GM18508 (cell line): Measurements from ENCODE around the gene CYP21A2.
"Not testable (repeated sequence)": the region's sequence is repeated elsewhere in the genome, so short reads cannot be mapped to it uniquely, and the experiment has no call there.

Experiments used
- ATAC-seq: cut with Tn5 transposase; IDR thresholded peaks from one replicate; pipeline ENCODE4 v1.9.1; 2021; ENCODE audit warnings: moderate number of reproducible peaks; ENCODE audit not compliant: insufficient read depth, unreplicated experiment

The CYP21A2 gene

DNA sequence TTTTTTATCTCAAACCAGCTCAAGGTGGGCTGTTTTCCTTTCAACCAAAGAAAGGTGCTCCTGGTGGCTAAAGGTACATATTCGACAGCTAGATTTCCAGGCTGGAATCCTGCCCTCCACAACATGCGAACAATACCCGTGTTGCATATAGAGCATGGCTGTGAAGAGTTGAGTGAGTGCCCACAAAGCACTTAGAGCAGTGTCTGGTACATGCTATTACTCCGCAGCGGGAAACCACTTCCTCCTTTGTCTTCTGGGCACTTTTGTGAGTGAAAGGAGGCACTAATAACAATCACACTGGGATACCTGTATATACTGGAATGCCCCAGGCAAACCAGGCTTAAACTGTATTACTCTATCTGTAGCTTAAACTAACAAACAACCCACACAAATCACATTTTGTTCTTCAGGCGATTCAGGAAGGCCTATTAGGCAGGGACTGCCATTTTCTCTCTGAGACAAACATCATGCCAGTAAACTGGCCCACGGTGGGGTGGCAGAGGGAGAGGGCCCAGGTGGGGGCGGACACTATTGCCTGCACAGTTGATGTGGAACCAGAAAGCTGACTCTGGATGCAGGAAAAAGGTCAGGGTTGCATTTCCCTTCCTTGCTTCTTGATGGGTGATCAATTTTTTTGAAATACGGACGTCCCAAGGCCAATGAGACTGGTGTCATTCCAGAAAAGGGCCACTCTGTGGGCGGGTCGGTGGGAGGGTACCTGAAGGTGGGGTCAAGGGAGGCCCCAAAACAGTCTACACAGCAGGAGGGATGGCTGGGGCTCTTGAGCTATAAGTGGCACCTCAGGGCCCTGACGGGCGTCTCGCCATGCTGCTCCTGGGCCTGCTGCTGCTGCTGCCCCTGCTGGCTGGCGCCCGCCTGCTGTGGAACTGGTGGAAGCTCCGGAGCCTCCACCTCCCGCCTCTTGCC lies at the start of gene CYP21A2:
CYP21A2 (plus strand) TSS at position 818 of the 927 bp plus-strand sequence; CDS start at position 826, 8 bp downstream.
- ATAC-seq, result not testable (repeated sequence)

DNA sequence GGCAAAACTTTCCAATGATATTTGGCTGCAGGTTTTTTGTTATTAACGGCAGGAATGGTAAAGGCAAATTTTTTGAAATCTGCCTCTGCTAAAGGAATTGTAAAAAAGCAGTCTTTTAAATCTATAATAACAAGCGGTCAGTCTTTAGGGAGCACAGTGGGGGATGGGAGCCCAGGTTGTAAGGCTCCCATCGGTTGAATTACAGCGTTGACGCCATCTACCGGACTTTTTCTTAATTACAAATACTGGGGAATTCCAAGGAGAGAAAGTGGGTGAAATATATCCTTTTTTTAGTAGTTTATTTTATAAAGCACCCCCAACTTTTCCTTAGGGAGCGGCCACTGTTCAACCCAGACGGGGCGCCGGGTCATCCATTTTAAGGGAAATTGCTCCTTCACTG lies 48.9 kb upstream of the CYP21A2 start:
- ATAC-seq, result not testable (repeated sequence)

DNA sequence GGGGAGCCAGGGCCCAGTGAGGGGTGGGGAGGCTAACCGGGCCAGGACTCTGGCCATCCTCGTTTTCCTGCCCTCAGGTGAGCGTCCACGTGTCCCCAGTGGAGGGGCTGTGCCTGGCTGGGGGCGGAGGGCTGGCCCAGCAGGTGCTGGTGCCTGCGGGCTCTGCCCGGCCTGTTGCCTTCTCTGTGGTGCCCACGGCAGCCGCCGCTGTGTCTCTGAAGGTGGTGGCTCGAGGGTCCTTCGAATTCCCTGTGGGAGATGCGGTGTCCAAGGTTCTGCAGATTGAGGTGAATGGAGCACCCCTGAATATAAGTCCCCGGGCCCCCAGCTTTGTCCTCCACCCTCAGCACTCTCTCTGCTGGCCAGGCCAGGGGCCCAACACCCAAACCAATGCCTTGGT lies 43.8 kb upstream of the CYP21A2 start:
- ATAC-seq, result not testable (repeated sequence)

DNA sequence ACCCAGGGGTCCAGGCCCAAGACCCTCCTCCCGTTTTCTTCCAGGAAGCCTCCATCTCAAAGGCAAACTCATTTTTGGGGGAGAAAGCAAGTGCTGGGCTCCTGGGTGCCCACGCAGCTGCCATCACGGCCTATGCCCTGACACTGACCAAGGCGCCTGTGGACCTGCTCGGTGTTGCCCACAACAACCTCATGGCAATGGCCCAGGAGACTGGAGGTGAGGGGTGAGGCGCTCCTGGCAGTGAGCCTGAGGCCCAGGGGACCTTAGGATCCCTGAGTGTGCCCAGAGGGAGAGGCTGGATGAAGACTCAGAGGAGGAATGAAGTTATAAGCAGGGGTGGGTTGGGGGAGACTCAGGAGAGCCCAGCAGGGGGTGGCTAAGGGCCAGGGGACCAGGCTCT lies 41.8 kb upstream of the CYP21A2 start:
- ATAC-seq, result not testable (repeated sequence)

DNA sequence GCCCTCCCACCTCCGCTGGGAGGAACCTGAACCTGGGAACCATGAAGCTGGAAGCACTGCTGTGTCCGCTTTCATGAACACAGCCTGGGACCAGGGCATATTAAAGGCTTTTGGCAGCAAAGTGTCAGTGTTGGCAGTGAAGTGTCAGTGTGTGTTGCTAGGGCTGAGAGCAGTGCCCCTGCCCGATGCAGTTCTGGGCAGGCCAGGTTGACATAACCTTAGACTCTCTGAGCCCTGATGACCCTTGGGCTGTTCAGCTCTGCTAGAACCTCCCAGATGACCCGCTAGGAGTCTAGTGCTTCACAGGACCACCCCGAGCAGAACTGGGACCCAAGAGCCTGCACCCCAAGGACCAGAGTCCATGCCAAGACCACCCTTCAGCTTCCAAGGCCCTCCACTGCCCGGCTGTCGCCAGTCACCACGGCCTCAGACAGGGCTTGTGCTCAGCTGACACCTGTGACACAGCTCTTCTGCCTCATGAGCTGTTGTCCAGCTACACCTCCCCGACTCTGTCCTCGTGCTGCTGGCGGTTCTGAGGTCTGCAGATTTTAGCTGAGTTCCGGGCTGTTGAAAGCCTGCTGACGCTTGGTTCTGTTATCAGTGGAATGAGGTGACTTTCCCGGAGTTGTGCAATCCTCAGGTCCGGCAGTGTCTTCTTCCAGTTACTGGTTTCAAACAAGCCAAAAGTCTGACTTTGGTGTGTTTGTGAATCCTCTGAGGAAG lies 35.5 kb upstream of the CYP21A2 start:
- not testable (repeated sequence) for ATAC-seq

DNA sequence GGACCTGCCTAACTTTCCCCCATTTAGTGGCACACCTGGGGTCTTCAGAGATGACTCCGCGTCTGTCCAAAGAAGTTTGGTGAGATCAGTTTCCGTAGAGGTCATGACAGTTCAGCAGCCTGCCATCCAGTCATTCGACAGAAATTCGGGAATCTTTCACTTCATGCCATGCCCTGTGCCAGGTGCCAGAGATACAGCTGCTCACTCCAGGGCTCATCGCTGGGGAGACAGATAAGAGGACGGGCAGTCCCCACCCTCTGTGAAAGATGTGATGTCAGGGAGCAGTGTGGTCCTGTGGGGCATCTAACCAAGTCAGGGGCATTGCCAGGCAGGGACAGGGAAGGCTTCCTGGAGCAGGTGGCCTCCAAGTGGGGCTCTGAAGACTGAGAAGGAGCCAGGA lies 34.9 kb upstream of the CYP21A2 start:
- ATAC-seq, result not testable (repeated sequence)

DNA sequence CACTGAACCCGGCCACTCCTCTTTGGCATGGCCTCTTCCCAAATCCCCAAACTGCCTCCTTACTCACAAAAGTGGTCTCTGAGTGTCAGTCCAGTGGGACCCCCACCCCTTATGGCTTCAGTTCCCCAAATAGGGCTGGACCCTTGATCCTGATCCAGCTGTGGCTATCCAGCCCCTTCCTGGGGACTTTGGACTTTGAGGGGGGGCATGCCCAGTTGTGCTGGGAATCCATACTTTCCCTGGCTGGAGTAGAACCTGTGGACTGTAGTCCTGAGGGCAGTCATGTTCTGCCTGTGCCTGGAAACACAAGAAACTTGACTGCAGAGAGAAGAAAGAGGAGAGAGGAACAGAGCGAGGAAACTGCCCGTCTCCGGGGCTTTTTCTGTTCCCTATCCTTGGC lies 33.8 kb upstream of the CYP21A2 start:
- ATAC-seq, result not testable (repeated sequence)

DNA sequence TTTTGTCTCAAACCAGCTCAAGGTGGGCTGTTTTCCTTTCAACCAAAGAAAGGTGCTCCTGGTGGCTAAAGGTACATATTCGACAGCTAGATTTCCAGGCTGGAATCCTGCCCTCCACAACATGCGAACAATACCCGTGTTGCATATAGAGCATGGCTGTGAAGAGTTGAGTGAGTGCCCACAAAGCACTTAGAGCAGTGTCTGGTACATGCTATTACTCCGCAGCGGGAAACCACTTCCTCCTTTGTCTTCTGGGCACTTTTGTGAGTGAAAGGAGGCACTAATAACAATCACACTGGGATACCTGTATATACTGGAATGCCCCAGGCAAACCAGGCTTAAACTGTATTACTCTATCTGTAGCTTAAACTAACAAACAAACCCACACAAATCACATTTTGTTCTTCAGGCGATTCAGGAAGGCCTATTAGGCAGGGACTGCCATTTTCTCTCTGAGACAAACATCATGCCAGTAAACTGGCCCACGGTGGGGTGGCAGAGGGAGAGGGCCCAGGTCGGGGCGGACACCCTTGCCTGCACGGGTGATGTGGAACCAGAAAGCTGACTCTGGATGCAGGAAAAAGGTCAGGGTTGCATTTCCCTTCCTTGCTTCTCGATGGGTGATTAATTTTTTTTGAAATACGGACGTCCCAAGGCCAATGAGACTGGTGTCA lies 33.2 kb upstream of the CYP21A2 start:
- ATAC-seq, result not testable (repeated sequence)

DNA sequence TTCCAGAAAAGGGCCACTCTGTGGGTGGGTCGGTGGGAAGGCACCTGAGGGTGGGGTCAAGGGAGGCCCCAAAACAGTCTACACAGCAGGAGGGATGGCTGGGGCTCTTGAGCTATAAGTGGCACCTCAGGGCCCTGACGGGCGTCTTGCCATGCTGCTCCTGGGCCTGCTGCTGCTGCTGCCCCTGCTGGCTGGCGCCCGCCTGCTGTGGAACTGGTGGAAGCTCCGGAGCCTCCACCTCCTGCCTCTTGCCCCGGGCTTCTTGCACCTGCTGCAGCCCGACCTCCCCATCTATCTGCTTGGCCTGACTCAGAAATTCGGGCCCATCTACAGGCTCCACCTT lies 32.7 kb upstream of the CYP21A2 start:
- ATAC-seq, result not testable (repeated sequence)

DNA sequence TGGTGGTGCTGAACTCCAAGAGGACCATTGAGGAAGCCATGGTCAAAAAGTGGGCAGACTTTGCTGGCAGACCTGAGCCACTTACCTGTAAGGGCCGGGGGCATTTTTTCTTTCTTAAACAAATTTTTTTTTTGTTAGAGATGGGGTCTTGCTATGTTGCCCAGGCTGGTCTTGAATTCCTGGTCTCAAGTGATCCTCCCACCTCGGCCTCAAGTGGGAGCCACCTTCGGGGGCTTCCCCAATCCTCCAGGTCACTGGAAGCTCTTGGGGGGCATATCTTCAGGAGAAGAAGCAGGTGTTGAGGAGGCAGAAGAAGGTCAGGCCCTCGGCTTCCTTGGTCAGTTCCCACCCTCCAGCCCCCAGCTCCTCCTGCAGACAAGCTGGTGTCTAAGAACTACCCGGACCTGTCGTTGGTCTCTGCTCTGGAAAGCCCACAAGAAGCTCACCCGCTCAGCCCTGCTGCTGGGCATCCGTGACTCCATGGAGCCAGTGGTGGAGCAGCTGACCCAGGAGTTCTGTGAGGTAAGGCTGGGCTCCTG lies 32.2 kb upstream of the CYP21A2 start:
- ATAC-seq, result not testable (repeated sequence)

DNA sequence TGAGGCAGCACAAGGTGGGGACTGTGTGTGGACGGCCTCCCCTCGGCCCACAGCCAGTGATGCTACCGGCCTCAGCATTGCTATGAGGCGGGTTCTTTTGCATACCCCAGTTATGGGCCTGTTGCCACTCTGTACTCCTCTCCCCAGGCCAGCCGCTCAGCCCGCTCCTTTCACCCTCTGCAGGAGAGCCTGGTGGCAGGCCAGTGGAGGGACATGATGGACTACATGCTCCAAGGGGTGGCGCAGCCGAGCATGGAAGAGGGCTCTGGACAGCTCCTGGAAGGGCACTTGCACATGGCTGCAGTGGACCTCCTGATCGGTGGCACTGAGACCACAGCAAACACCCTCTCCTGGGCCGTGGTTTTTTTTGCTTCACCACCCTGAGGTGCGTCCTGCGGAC lies 31.1 kb upstream of the CYP21A2 start:
- not testable (repeated sequence) for ATAC-seq

DNA sequence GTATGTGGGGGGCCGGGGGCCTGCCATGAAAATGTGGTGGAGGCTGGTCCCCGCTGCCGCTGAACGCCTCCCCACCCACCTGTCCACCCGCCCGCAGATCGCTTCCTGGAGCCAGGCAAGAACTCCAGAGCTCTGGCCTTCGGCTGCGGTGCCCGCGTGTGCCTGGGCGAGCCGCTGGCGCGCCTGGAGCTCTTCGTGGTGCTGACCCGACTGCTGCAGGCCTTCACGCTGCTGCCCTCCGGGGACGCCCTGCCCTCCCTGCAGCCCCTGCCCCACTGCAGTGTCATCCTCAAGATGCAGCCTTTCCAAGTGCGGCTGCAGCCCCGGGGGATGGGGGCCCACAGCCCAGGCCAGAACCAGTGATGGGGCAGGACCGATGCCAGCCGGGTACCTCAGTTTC lies 30.2 kb upstream of the CYP21A2 start:
- not testable (repeated sequence) for ATAC-seq

DNA sequence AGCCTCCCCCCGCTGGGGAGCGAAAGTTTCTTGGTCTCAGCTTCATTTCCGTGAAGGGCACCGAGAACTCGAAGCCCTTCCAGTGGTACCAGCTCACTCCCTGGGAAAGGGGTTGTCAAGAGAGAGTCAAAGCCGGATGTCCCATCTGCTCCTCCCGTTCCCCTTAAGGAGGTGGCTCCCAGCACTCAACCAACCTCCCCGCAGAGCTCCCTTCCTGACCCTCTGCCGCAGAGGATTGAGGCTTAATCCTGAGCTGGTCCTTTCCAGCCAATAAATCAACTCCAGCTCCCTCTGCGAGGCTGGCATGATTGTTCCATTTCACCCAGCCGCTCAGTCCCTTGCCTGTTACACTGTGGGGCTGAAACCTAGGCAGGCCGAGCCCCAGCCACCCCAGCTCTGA lies 29.6 kb upstream of the CYP21A2 start:
- not testable (repeated sequence) for ATAC-seq

DNA sequence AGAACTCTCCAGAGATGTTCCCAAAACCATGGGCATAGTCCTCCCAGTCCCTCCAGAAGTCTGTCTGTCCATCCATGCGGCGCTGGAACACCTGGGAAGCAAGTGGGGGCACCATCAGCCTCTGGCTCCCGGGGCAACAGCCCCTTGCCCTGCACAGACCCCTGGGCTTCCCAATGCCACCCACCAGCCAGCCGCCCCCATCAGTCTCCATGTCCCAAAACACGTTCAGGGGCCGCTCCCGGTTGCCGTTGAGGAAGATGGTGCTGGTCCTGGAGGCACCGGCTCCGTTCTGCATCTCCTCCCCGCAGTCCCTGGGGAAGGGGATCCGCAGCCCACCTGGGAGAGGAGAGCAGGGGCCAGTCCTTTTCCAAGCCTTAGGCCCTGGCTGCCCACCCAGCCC lies 28.7 kb upstream of the CYP21A2 start:
- not testable (repeated sequence) for ATAC-seq

DNA sequence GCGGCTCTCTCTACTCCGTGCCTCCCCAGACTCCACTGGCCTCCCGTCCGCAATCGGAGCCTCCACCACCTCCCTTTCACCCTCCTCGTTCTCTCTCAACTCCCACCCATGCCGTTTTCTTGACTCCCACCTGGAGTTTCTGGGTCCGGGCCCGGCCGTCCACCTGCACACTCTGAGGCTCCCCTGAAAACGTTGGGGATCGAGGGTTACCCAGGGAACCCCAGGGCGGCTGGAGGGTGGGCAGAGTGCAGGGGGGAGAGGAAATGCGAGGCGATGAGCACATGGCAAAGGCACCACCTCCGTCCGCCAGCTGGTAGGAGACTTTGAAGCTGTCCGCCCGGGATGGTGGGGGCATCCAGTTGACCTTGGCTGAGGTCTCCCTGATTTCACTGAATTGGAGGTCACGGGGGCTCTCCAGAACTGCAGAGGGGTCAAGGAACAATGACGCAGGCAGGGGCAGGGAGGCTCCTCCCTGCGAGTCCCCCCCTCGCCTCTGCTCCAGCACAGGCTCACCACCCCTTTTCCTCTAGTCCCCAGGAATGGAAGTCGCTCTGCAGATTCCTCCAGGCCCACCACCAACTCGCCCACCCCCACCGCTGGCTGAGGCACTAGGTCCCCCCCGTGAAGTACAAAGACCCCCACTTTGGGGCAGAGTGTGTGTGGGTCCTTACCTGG lies 27.2 kb upstream of the CYP21A2 start:
- ATAC-seq, result not testable (repeated sequence)

DNA sequence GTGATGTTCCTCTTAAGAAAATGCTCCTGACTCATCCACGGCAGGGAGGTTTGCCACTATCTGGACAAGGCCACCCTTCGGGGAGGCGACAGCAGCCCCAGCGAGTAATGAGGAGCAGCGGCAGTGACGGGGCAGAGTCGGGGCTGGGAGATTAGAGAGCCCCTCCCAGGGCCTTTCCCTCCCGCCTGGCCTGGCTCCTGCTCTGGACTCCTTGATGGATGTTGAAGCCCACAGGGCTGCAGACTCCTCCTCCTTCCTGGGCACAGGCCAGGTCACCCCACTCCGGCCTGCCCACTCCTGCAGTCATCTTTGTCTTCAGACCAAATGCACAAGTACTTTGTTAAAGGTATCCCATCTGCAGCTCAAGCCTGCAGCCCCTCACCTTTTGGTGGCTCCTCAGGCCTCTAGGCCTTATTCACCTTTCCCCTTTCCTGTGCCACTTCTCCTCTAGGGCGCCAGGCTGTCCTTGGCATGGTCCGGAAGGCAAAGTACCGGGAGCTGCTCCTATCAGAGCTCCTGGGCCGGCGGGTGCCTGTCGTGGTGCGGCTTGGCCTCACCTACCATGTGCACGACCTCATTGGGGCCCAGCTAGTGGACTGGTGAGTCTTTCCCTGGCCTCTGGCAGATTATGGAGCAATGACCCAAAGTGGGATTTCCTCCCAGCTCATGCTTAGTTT lies 25.1 kb upstream of the CYP21A2 start:
- not testable (repeated sequence) for ATAC-seq

DNA sequence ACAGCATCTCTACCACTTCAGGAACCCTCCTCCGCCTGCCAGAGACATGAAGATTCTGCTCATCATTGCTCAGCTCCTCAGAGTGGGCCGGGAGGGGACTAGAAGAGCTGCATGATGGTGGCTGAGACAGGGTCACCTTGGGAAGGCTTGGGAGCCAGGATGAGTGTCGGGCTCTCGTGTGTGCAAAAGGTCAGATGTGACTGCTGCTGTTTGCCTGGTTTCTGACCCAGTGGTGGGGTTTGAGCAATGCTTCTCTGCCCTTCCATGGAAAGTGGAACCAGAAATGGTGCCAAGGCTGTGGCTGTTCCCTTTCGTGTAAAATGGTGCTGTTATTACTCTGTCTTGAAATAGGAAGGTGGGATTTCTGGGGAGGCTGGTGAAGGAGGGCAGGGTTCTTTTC lies 24.5 kb upstream of the CYP21A2 start:
- ATAC-seq, result not testable (repeated sequence)

DNA sequence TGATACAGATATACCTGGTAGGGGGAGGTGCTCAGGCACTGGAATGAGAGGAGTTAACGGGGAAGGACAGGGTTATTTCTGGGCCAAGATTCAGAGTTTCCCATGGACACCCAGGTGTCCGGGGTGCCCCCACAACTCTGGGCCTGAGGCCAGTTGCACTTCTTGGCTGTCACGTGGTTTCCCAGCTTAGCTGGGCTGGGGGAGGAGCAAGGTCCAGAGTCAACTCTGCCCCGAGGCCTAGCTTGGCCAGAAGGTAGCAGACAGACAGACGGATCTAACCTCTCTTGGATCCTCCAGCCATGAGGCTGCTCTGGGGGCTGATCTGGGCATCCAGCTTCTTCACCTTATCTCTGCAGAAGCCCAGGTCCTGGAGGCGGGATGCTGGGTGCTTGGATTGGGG lies 23.7 kb upstream of the CYP21A2 start, which contains the start of gene C4B:
C4B (plus strand) TSS at position 249 of the 400 bp plus-strand sequence; CDS start at position 300, 51 bp downstream.
- ATAC-seq, result not testable (repeated sequence)

DNA sequence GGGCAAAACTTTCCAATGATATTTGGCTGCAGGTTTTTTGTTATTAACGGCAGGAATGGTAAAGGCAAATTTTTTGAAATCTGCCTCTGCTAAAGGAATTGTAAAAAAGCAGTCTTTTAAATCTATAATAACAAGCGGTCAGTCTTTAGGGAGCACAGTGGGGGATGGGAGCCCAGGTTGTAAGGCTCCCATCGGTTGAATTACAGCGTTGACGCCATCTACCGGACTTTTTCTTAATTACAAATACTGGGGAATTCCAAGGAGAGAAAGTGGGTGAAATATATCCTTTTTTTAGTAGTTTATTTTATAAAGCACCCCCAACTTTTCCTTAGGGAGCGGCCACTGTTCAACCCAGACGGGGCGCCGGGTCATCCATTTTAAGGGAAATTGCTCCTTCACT lies 16.1 kb upstream of the CYP21A2 start:
- ATAC-seq, result not testable (repeated sequence)
